ENCODE results near the gene CREM.

Gene CREM

GRCh38 chr10:35217455-35217854 lies 90.8 kb downstream of the CREM start:
- Mint-ChIP-seq H3K36me3 (no peaks in the 10 kb centered on the region), H3K4me1 (peaks cover 36% of the 10 kb centered on the region), H3K27me3 (no peaks in the 10 kb centered on the region), H3K9me3 (no peaks in the 10 kb centered on the region), H3K27ac (no peak overlapping the region), H3K4me3 (no peak overlapping the region)

GRCh38 chr10:35218339-35218955 lies 91.8 kb downstream of the CREM start:
- H3K9me3 Mint-ChIP-seq, result no peaks in the 10 kb centered on the region
- peaks cover 36% of the 10 kb centered on the region for H3K4me1 Mint-ChIP-seq
- no peaks in the 10 kb centered on the region for H3K36me3 Mint-ChIP-seq
- H3K27me3 Mint-ChIP-seq, result no peaks in the 10 kb centered on the region
- H3K27ac Mint-ChIP-seq, result peak overlapping the region; percentile 93
- H3K4me3 Mint-ChIP-seq, result peak overlapping the region; percentile 71

- Mint-ChIP-seq H3K4me1 (peaks cover 36% of the 10 kb centered on the region), H3K27me3 (no peaks in the 10 kb centered on the region), H3K9me3 (no peaks in the 10 kb centered on the region), H3K27ac (peak overlapping the region; percentile 10), H3K36me3 (no peaks in the 10 kb centered on the region), H3K4me3 (peak overlapping the region; percentile 0)
These were observed 92.6 kb downstream of the CREM start for GRCh38 chr10:35219292-35219691.

GRCh38 chr10:35219891-35220890 lies 93.5 kb downstream of the CREM start:
- H3K9me3 Mint-ChIP-seq, result no peaks in the 10 kb centered on the region
- H3K4me3 Mint-ChIP-seq, result no peak overlapping the region

GRCh38 chr10:35223016-35223415 lies 96.4 kb downstream of the CREM start:
- H3K27ac Mint-ChIP-seq, result no peak overlapping the region
- no peak overlapping the region for H3K4me3 Mint-ChIP-seq
- no peaks in the 10 kb centered on the region for H3K27me3 Mint-ChIP-seq
- H3K36me3 Mint-ChIP-seq, result no peaks in the 10 kb centered on the region
- H3K9me3 Mint-ChIP-seq, result no peaks in the 10 kb centered on the region
- H3K4me1 Mint-ChIP-seq, result peaks cover 33% of the 10 kb centered on the region

More at GRCh38 chr10:35219891-35220890, 93.5 kb downstream of the CREM start:
- Mint-ChIP-seq H3K36me3 (no peaks in the 10 kb centered on the region), H3K4me1 (peaks cover 38% of the 10 kb centered on the region), H3K27me3 (no peaks in the 10 kb centered on the region), H3K27ac (peak overlapping the region; percentile 35)

- H3K9me3 Mint-ChIP-seq, result no peaks in the 10 kb centered on the region
- H3K4me1 Mint-ChIP-seq, result peaks cover 22% of the 10 kb centered on the region
- no peak overlapping the region for H3K4me3 Mint-ChIP-seq
- no peaks in the 10 kb centered on the region for H3K27me3 Mint-ChIP-seq
- H3K27ac Mint-ChIP-seq, result peak overlapping the region; percentile 47
- H3K36me3 Mint-ChIP-seq, result no peaks in the 10 kb centered on the region
These were observed 97.5 kb downstream of the CREM start for GRCh38 chr10:35224045-35224740.

- Mint-ChIP-seq H3K9me3 (no peaks in the 10 kb centered on the region), H3K36me3 (no peaks in the 10 kb centered on the region), H3K4me3 (no peak overlapping the region), H3K27me3 (no peaks in the 10 kb centered on the region), H3K27ac (peak overlapping the region; percentile 6), H3K4me1 (peaks cover 12% of the 10 kb centered on the region)
These were observed 98.6 kb downstream of the CREM start for GRCh38 chr10:35225204-35225603.

GRCh38 chr10:35226507-35226906 lies 99.9 kb downstream of the CREM start:
- Mint-ChIP-seq H3K36me3 (no peaks in the 10 kb centered on the region), H3K4me3 (no peak overlapping the region), H3K27me3 (no peaks in the 10 kb centered on the region), H3K4me1 (peaks cover 6% of the 10 kb centered on the region), H3K9me3 (no peaks in the 10 kb centered on the region), H3K27ac (no peak overlapping the region)

GRCh38 chr10:35228058-35228457 lies 101.4 kb downstream of the CREM start:
- H3K9me3 Mint-ChIP-seq, result no peaks in the 10 kb centered on the region
- no peak overlapping the region for H3K4me3 Mint-ChIP-seq
- no peaks in the 10 kb centered on the region for H3K36me3 Mint-ChIP-seq
- peaks cover 6% of the 10 kb centered on the region for H3K4me1 Mint-ChIP-seq
- H3K27me3 Mint-ChIP-seq, result no peaks in the 10 kb centered on the region
- no peak overlapping the region for H3K27ac Mint-ChIP-seq

- H3K4me3 Mint-ChIP-seq, result no peak overlapping the region
These were observed 105.0 kb downstream of the CREM start for GRCh38 chr10:35231646-35232045.

GRCh38 chr10:35232527-35232926 lies 105.9 kb downstream of the CREM start:
- Mint-ChIP-seq H3K4me3 (no peak overlapping the region), H3K4me1 (no peaks in the 10 kb centered on the region), H3K27me3 (no peaks in the 10 kb centered on the region), H3K27ac (no peak overlapping the region), H3K36me3 (no peaks in the 10 kb centered on the region), H3K9me3 (no peaks in the 10 kb centered on the region)

More at GRCh38 chr10:35231646-35232045, 105.0 kb downstream of the CREM start:
- H3K4me1 Mint-ChIP-seq, result no peaks in the 10 kb centered on the region
- H3K27ac Mint-ChIP-seq, result no peak overlapping the region
- no peaks in the 10 kb centered on the region for H3K9me3 Mint-ChIP-seq
- H3K27me3 Mint-ChIP-seq, result no peaks in the 10 kb centered on the region
- no peaks in the 10 kb centered on the region for H3K36me3 Mint-ChIP-seq

- Mint-ChIP-seq H3K36me3 (no peaks in the 10 kb centered on the region), H3K27ac (no peak overlapping the region), H3K4me1 (no peaks in the 10 kb centered on the region), H3K27me3 (no peaks in the 10 kb centered on the region), H3K4me3 (no peak overlapping the region), H3K9me3 (no peaks in the 10 kb centered on the region)
These were observed 107.4 kb downstream of the CREM start for GRCh38 chr10:35234073-35234472.

- Mint-ChIP-seq H3K4me1 (no peaks in the 10 kb centered on the region), H3K9me3 (no peaks in the 10 kb centered on the region), H3K4me3 (no peak overlapping the region), H3K27ac (no peak overlapping the region), H3K36me3 (no peaks in the 10 kb centered on the region), H3K27me3 (no peaks in the 10 kb centered on the region)
These were observed 110.1 kb downstream of the CREM start for GRCh38 chr10:35236739-35237138.

GRCh38 chr10:35237766-35238512 lies 111.3 kb downstream of the CREM start:
- Mint-ChIP-seq H3K4me1 (no peaks in the 10 kb centered on the region), H3K9me3 (no peaks in the 10 kb centered on the region), H3K27me3 (no peaks in the 10 kb centered on the region), H3K27ac (no peak overlapping the region), H3K36me3 (no peaks in the 10 kb centered on the region), H3K4me3 (no peak overlapping the region)

- Mint-ChIP-seq H3K4me1 (no peaks in the 10 kb centered on the region), H3K9me3 (no peaks in the 10 kb centered on the region), H3K27me3 (peaks cover 3% of the 10 kb centered on the region), H3K4me3 (no peak overlapping the region), H3K27ac (no peak overlapping the region), H3K36me3 (no peaks in the 10 kb centered on the region)
These were observed 117.9 kb downstream of the CREM start for GRCh38 chr10:35244549-35244948.

All from activated naive CD4-positive, alpha-beta T cell treated with anti-CD3 and anti-CD28 coated beads, Interleukin-2, amount 50 U/mL, for 24 hours (primary cell).